HG03571 (cell line): ENCODE measurements around the gene FHAD1.

Source experiments
- ATAC-seq: cut with Tn5 transposase; IDR thresholded peaks from one replicate; pipeline ENCODE4 v1.9.1; 2021; ENCODE audit not compliant: unreplicated experiment

FHAD1 gene

DNA sequence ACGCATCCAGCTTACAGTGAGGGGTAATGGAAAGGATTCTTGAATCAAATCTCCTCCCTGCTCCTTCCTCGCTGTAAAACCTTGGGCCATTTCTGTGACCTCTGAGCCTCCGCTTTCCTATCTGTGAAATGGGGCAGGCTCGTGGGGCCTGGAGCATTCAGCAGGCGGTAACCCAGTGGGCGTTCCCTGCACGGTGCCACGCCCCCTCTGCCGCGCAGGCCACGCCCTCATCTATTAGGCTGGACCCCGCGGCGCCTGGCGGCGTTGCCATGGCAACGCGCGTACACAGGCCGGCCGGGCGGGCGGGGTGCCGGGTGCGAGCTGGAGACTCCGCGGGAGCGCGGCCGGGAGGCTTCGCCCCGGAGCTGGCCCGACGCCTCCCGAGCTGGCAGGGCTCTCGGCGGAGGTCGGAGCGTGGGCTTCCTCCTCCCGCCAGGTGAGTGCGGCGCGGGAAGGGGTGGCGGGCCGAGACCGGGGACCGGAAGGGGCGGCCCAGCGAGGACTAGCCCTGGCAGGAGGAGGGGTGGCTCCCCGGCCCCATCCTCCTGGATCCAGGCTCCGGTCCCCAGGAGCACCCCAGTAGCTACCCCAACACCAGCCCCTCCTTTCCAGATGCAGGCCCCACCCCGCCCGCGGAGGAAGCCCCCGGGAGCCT lies at the start of gene FHAD1:
Gene FHAD1 (plus strand): TSS at position 264 of the 655 bp plus-strand sequence. CDS start 4,562 bp downstream, outside the sequence.
- no peak for ATAC-seq

DNA sequence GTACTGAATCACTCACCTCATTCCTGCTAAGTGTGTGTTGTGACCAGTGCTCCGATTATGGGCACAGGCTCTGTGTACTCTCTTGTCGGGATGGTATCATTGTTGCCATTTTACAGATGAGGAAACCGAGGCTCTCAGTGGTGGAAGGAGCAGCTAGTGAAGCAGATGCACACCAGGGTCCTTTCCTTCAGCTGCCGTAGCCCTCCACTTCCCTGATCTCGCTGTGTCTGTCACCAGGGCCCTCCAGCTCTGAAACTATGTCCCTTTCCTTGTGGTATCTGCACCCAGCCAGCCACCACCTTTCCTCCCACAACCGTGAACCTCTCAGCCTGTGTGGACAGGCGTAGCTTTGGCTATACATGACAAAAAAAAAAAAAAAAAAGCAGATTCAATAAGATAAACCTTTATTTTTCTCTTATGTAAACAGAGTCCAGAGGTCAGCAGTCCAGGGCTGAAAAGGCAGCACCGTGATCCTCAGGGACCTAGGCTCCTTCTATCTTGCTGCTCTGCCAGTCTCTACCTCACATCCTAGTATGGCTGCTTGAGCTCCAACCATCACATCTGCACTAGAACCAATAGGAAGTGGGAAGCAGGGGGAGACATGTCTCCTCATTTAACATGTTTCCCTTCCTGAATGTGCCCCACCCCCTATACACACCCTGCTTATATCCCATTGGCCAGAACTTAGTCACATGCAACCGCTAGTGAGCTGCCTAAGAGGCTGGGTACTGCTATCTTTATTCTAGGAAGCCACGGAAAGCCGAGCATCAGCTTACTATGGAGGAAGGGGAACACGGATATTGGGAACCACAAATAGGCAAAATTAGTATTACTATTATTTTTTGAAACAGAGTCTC lies 49.2 kb upstream of the FHAD1 start:
- ATAC-seq = no peak

GRCh38 chr1:15198684-15199083 lies 48.3 kb upstream of the FHAD1 start:
- no peak for ATAC-seq

DNA sequence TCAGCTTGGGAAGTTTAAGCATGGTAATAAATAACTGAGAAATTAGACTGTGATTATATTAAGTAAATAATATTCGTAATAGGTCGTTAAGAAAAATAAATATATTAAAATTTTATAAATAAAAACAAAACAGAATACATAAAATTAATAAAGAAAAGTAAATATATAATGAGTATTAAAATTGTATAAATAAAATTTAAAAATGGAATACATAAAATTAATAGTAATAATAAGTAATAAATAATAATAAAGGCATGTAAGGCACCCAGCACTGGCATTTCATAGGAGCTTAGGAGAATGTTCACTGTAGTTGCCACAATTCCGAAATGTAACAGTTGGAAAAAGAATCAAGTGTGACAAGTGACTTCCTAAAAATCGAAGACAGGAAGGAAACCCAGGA lies 45.8 kb upstream of the FHAD1 start:
- no peak for ATAC-seq

DNA sequence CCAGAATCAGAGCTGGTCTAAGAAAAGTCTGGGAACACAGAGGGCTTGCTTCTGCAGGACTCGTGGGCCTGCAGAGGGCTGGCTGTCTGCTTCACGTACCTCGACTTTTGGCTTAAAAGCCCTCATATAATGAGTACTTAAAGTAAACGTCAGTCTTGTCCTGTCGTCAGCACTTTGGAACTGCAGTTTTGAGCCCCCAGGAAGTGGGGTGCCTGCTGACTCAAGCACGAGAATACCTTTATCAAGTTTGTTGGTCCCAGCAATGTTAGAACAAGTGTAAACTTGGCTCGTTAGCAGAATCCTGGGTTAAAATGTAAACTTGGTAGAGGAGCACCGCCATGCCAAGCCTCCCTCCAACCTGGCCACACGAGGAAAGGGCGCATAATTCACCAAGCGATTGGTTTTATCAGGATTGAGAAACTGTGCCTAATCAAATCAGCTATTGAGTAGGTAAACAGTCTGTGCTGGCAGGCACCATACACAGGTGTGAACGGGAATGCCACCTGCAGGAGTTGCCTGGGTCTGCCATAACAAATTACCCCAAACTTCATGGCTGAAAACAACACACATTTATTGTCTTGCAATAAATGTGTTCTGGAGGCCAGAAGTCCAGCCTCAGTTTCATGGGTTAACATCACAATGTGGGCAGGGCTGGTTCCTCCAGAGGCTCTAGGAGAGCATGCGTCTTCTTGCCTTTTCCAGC lies 45.0 kb upstream of the FHAD1 start:
- no peak for ATAC-seq

DNA sequence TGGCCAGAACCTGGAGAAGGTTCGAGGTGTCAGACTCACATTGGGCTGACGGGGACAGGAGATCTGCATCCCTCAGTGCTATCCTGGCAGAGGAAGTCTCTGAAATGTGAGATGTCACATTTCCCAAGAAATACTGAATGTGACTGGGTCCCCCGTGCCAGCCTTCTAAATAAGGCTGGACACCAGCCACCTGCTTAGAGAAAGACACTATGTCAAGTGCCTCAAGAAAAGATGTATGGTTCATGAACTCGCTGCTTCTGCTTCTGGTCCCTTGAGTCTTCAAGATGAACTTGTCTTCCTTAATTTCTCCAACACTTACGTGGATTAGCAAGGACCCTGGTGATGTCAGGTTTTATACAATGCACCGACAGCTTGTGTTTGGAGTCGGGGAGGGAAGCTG lies 42.1 kb upstream of the FHAD1 start:
- no peak for ATAC-seq

DNA sequence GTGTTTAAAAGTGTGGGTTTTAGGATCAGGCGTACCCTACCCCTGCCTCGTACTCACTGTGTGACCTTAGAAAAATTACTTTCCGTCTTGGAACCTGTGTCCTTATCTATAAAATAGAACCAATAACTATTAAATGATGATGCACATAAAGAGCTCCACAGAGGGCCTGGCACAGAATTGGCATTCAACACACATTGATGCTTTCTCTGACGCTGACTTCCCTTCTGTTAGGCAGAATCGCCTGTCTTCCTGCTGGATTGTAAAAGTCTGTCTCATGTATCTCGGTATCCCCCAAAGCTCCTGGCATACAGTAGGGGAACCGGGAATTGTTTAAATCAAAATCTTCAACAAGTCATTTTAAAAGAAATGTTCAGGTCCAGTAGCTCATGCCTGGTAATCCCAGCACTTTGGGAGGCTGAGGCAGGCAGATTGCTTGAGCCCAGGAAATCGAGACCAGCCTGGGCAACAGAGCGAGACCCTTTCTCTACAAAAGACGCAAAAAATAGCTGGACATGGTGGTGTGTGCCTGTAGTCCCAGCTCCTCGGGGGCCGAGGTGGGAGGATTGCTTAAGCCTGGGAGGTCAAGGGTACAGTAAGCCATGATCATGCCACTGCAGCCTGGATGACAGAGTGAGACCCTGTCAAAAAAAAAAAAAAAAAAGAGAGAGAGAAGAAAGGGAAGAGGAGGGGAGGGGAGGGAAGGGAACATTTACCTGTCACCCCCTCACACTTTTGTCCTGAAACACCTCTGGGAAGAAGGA lies 41.3 kb upstream of the FHAD1 start:
- ATAC-seq = no peak

DNA sequence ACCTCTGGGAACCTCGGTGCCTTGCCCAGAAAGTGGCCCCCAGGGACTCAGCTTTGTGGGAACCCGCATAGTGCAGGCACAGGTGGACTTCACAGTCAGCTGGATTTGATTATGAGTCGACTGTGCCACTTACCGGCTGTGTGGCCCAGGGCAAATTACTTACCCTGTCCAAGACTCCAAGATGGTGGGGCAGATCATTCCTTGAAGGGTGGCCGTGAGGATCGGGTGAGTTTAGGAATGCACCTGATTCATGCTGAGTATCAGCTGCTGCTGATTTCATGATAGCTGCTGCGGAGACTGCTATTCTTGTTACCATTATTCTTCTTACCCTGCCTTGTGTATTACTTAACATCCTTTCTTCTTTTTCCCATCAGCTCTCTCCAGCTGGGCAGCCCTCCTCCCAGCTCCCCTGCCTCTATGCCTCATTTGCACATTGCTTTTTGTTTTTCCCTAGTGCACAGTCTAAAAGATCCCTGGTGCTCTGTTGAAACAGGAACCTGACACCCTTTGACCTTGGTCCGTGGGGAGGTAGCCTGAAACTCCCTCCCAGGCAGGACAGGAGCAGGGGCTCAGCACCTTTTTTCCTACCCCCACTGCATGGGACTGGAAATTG lies 40.5 kb upstream of the FHAD1 start:
- no peak for ATAC-seq

DNA sequence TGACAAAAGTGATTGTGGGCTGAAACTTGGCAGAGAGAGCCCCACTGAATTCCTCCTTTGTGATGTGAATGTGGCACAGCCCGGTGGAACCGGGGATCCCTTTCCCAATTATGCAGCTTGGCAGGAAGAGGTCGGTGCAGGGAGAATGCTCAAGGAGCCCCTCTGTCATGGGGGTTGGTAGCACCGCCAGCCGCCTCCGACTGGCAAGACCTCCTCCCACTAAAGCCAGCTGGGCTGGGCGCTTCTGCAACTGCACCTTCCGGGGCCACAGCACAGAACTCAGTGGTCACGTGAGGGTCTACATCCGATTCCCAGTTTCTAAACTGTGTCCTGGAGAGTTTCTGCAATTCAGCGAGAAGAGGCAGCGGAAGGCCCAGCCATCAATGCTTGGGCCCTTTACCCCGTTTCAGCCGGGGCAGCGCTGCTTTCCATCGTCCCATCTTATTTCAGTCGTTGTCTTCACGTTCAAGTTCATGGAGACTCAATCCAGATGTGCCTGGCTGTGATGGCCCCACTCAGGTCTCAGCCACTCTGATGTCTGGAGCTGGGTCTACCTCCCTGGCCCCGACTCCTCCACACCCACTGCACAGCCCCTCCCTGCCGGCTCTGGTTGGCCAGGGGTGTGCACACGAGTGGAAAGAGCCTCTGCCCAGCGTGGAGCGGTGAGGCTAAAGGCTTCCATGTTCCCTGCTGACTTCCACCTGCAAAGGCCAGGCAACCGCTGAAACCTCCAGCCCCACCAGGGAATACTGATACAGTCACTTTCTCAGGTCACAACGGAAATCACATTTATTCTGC lies 39.8 kb upstream of the FHAD1 start:
- no peak for ATAC-seq

DNA sequence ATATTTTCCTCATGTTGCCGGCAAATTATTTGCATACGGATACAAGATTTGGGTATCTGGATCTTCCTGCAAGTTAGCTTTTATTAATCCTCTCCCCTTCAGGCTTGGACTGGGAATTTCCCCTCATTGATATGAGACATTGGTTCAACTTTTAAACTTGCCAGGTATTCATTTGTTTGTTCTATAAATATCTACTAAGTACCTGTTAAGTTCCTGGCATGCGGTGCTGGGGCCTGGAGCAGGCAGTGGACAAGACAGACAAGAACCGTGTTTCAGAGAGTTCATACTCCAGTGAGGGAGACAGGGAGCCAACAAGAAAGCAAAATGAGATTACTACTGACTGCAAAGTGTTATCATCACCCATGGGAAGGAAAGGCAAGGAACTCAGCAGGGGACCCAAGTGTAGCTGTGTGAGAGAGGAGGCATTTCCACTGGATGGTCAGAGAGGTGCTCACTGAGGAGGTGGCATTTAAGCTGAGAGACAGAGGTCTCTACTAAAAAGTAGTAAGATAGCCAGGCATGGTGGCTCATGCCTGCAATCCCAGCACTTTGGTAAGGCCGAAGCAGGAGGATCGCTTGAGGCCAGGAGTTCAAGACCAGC lies 39.1 kb upstream of the FHAD1 start:
- ATAC-seq = no peak

GRCh38 chr1:15210651-15211375 lies 36.2 kb upstream of the FHAD1 start:
- ATAC-seq = no peak

- ATAC-seq = no peak
These were observed 35.6 kb upstream of the FHAD1 start for GRCh38 chr1:15211424-15211823.

GRCh38 chr1:15212216-15212953 lies 34.6 kb upstream of the FHAD1 start:
- ATAC-seq = no peak

DNA sequence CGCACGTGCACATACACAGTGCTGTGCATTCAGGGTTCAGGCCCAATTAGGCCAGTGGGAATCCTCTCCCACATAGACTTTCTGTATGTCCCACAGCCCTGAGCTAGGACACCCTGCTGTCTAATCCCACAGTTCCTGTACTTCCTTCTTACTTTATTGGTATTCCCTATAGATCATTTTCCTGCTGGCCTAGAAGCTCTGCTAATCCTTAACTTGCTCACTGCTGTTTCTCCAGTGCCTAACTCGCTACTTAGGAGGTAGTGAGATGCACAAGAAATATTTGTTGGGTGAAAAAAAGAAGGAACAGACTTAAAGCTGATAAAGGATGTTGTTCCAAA lies 34.1 kb upstream of the FHAD1 start:
- no peak for ATAC-seq

DNA sequence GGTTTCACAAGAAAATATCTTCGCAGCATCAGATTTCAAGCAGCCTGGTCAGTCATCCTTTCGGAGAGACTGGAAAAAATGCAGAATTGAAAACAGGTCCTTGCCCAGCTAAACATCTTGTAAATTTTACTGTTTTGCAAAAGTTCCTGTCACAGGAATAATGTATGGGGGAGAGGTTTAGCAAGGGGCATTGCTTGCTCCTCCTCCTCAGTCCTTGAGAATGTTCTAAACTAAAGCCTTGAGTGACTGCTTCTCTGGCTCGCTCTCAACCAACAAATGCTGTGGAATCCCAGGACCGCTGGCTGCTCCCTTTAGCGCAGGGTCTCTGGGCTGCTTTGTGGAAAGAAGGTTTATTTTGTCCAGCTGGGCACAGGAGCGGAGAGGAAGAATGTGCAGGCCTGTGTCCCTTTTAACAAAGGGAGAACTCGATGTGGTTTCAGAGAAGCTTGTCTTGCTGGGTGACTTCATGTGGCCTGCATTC lies 33.6 kb upstream of the FHAD1 start:
- no peak for ATAC-seq

DNA sequence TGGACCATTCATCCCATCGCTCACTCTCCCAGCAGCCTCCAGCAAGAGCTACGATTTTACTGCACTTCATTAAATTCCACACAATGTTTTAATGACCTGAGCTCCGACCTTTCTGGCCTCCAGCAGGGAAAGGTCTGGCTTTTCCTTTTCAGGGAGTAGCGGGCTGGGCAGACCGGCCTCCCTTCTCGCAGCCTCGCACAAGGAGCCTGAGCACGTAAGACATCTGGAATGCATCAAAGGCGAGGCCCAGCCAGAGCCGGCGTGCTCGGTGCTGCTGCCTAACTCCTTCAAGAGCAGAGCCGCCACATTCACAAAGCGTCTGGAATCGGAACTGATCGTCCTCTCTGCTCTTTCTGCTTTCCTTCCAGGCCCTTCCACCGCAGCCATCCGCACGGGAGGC lies 32.5 kb upstream of the FHAD1 start:
- ATAC-seq = no peak

GRCh38 chr1:15215116-15215515 lies 31.9 kb upstream of the FHAD1 start:
- no peak for ATAC-seq

- no peak for ATAC-seq
These were observed 29.4 kb upstream of the FHAD1 start for GRCh38 chr1:15217654-15218053.
